Right lobe of liver (tissue), 4 donors: ENCODE measurements around the gene LPIN1.

Experiments used
- CTCF ChIP-seq, 4 donors: fragments of 200-600 bp in 3 of 4; fragments of 450-650 bp in 1 of 4; IDR thresholded peaks; one replicate each; pipeline versions ENCODE4 v1.5.1 to v1.8.0; 2016 to 2022; ENCODE audit warnings: antibody characterized with exemption in 4 of 4, mild to moderate bottlenecking in 2 of 4
- POLR2A ChIP-seq: fragments of 450-650 bp; IDR thresholded peaks from one replicate; pipeline ENCODE4 v1.6.1; 2017; ENCODE audit warnings: antibody characterized with exemption, mild to moderate bottlenecking
- donor health status: DM: no; HTN: no; CAD: no.
- donor health status: DM: no; HTN: no; CAD: no.
- donor health status: DM: no; HTN: yes; CAD: no.

GRCh38 chr2:11820650-11821049 lies 74.2 kb downstream of the LPIN1 start:
- TF ChIP-seq POLR2A = no peak
- no peak for TF ChIP-seq CTCF (IDR thresholded peaks at IDR 0.05)
